Peyer's patch (tissue), 4 donors: ENCODE measurements around the gene ACOX2. TPM values are rescaled to one million over a fixed set of nuclear protein-coding genes. Genes with fewer than 3 reads are reported as not detected.
A peak's percentile ranks its signal among the peaks of the same experiment; 100 is the strongest.

ENCODE experiments used
- DNase-seq, 3 donors: peaks; one replicate each; pipeline ENCODE4 v3.0.0-alpha.2; 2017 to 2019
- H3K27ac ChIP-seq, 4 donors: fragments of 200-600 bp; sonication (generic); one replicate each; pipeline ENCODE4 v1.5.1; 2016 to 2019
- H3K27me3 ChIP-seq, 2 donors: fragments of 200-600 bp; sonication (generic); one replicate each; pipeline ENCODE4 v1.5.1; 2019
- H3K36me3 ChIP-seq, 3 donors: fragments of 200-600 bp; sonication (generic); one replicate each; pipeline ENCODE4 v1.5.1; 2016 to 2019
- H3K4me1 ChIP-seq, 4 donors: fragments of 200-600 bp; sonication (generic); one replicate each; pipeline ENCODE4 v1.5.1; 2016 to 2019
- H3K4me3 ChIP-seq, 4 donors: fragments of 200-600 bp; sonication (generic); 1 replicate in 3 of 4; 2 replicates in 1 of 4; pipeline ENCODE4 v1.5.1; 2016 to 2019; ENCODE audit warnings: mild to moderate bottlenecking in 1 of 4
- H3K9me3 ChIP-seq, 4 donors: fragments of 200-600 bp; sonication (generic); one replicate each; pipeline ENCODE4 v1.5.1; 2016 to 2019; ENCODE audit warnings: mild to moderate bottlenecking in 1 of 4
- POLR2A ChIP-seq, 2 donors: fragments of 450-650 bp; IDR thresholded peaks; one replicate each; pipeline ENCODE4 v1.5.1; 2017; ENCODE audit warnings: antibody characterized with exemption in 2 of 2, mild to moderate bottlenecking in 2 of 2, moderate library complexity in 2 of 2
- total RNA-seq, 4 donors: library from RNA; depleted of rRNA; stranded (reverse); fragments of >200 nt; gene quantifications; one replicate each; pipeline ENCODE4 v1.1.0, GENCODE V29; 2016
- TF ChIP-seq, protein P1 (sequence below), 6 experiments: fragments of 450-650 bp in 4 of 6; fragments of 200-600 bp in 2 of 6; sonication (generic) in 1 of 6; IDR thresholded peaks; one replicate each; pipeline ENCODE4 v1.5.1; 2017 to 2019; ENCODE audit warnings: antibody characterized with exemption in 6 of 6, mild to moderate bottlenecking in 3 of 6, moderate library complexity in 1 of 6

Gene ACOX2
- total RNA-seq, 4 donors from 2014 or later, result 54.5 to 162 (median 142) TPM

DNA sequence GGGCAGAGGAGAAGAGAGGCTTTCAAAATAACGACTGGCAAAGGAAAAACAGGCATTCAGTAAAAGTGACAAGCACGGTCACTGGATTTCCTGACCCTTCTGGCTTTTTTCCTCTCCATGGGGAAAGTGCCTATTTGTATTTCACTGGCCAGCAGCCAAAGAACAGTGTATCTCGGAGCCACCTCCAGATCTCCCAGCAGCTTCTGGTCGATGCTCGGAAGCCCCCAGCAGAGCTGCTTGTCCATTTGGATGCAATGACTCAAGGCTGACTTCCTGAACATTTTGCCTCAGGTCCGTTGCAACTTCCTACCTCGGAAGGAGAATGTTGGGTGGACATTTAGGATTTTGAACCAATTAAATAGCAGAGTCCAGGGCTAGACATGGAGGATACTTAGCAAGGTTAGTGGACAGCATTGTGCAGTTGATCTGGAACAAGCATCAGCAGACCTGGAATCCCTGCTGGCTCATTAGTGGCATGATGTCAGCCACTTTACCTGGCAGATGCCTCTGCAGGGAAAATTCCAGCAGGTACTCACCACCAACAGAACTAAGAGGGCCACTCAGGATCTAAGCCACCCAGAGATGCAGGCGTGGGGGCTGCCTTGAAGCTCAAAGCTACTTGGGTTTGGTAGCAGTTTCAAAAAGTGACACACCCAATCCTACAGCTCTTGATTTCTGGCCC lies 39.1 kb upstream of the ACOX2 start:
- H3K27ac ChIP-seq, result peak overlapping the region; percentile 51 to 78 (median 70)

DNA sequence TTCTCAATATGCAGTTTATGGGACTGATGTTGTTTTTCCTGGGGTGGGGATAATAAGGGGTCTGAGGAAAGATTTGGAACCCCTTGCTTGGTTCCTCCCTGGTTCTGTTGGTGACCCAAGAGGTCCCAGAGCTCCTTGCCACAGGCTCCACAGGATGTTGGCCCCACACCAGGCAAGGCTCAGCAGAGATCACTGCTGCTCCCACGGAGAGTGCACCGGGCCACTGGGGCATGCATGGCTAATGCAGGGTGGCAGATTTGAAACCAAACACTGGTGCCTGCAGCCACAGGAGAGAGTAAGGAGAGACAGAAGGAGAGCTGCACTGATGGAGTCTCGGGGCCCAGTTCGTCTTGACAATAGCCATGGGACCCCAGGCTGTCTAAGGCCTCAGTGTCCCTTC lies 37.7 kb upstream of the ACOX2 start:
- no peak for DNase-seq
- TF ChIP-seq, protein P1, sequence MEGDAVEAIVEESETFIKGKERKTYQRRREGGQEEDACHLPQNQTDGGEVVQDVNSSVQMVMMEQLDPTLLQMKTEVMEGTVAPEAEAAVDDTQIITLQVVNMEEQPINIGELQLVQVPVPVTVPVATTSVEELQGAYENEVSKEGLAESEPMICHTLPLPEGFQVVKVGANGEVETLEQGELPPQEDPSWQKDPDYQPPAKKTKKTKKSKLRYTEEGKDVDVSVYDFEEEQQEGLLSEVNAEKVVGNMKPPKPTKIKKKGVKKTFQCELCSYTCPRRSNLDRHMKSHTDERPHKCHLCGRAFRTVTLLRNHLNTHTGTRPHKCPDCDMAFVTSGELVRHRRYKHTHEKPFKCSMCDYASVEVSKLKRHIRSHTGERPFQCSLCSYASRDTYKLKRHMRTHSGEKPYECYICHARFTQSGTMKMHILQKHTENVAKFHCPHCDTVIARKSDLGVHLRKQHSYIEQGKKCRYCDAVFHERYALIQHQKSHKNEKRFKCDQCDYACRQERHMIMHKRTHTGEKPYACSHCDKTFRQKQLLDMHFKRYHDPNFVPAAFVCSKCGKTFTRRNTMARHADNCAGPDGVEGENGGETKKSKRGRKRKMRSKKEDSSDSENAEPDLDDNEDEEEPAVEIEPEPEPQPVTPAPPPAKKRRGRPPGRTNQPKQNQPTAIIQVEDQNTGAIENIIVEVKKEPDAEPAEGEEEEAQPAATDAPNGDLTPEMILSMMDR (IDR thresholded peaks at IDR 0.05), result no peak
- TF ChIP-seq POLR2A (IDR thresholded peaks at IDR 0.05), result no peak
- Histone ChIP-seq H3K4me1 (peaks cover 0 to 6% (median 0%) of the 10 kb centered on the region in 4 donors), H3K36me3 (no peaks in the 10 kb centered on the region), H3K4me3 (no peak overlapping the region), H3K27ac (peak overlapping the region in 1 of 4 donors; percentile 51), H3K9me3 (no peaks in the 10 kb centered on the region), H3K27me3 (no peaks in the 10 kb centered on the region)

More for the DNA sequence above, 39.1 kb upstream of the ACOX2 start:
- peaks cover 0 to 6% (median 0%) of the 10 kb centered on the region in 4 donors for H3K4me1 ChIP-seq
- TF ChIP-seq, protein P1 (IDR thresholded peaks at IDR 0.05), result no peak
- no peak for TF ChIP-seq POLR2A (IDR thresholded peaks at IDR 0.05)
- H3K27me3 ChIP-seq, result no peaks in the 10 kb centered on the region
- peak overlapping the region; percentile 14 to 43 (median 22) for H3K4me3 ChIP-seq
- H3K36me3 ChIP-seq, result no peaks in the 10 kb centered on the region
- H3K9me3 ChIP-seq, result no peaks in the 10 kb centered on the region
- DNase-seq, result no peak

DNA sequence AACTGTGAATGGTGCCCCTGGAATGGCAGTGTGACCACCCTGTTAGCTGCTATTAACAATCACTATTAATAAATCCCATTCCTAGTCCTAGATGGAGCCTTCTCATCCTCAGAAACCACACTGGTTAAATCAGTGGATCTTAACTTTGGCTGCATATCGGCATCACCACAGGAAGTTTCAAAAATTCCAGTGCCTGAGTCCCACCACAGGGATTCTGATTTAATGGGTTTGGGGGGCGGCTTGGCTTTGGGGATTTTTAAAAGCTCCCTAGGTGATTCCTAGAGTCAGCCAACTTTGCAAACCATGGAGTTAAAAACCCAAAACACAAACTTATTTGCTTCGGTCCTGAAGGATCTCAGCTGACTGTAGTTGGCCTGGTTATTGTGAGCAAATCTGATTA lies 37.1 kb upstream of the ACOX2 start:
- TF ChIP-seq, protein P1 (IDR thresholded peaks at IDR 0.05), result no peak
- no peak for TF ChIP-seq POLR2A (IDR thresholded peaks at IDR 0.05)
- Histone ChIP-seq H3K27ac (peak overlapping the region in 1 of 4 donors; percentile 17), H3K27me3 (no peaks in the 10 kb centered on the region), H3K9me3 (no peaks in the 10 kb centered on the region), H3K4me1 (peaks cover 0 to 10% (median 0%) of the 10 kb centered on the region in 4 donors), H3K4me3 (no peak overlapping the region), H3K36me3 (no peaks in the 10 kb centered on the region)
- no peak for DNase-seq

DNA sequence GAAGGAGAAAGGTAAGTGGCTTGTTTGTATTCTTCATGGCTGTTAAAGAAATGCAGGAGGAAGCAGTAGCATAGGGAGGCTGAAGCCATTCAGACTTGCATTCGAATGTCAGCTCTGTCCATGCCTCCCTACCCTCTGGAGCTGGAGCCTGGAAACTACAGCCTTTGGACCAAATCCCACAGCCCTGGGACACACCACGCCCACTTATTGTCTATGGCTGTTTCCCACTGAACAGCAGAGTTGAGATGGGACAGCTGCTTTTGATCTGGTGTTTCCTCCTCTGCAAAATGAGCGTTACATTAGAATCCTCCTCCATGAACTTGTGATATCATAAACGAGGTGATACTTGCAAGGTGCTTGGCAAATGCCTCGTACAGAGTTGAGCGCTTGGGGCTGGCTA lies 36.6 kb upstream of the ACOX2 start:
- Histone ChIP-seq H3K4me1 (peaks cover 0 to 14% (median 0%) of the 10 kb centered on the region in 4 donors), H3K27ac (no peak overlapping the region)
- DNase-seq, result no peak

DNA sequence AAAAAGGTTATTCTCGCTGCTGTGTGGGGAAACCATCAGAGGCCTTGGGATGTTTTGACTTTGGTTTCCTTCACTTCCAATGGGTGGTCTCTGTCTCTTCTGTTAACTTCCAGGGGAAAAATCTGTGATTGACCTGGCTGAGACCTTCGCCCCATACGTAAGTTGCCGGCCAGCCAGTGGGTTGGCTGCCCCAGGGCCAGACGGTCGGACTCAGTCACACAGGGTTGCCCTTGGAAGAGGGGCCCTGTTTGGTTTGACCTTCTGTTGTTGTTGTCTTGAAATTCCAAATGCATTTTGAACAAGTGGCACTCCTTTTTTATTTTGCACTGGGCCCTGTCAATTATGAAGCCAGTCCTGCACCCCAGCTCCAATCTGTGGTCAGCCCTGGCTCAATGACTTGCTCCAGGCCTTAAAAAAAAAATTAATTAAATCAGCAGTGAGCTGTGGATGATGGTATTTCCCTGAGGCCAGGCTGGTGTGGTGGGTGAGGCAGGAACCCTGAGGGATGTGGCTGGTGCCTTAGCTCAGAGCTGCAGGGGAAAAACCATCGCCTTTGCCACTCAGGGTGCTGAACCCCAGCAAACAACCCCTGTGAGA lies 35.7 kb upstream of the ACOX2 start:
- Histone ChIP-seq H3K9me3 (no peaks in the 10 kb centered on the region), H3K36me3 (no peaks in the 10 kb centered on the region), H3K4me1 (peaks cover 0 to 14% (median 0%) of the 10 kb centered on the region in 4 donors), H3K4me3 (no peak overlapping the region), H3K27me3 (no peaks in the 10 kb centered on the region), H3K27ac (no peak overlapping the region)
- TF ChIP-seq POLR2A (IDR thresholded peaks at IDR 0.05), result no peak
- TF ChIP-seq, protein P1 (IDR thresholded peaks at IDR 0.05), result no peak
- DNase-seq, result no peak

More for the DNA sequence above, 36.6 kb upstream of the ACOX2 start:
- no peaks in the 10 kb centered on the region for H3K27me3 ChIP-seq
- no peaks in the 10 kb centered on the region for H3K36me3 ChIP-seq
- no peaks in the 10 kb centered on the region for H3K9me3 ChIP-seq
- TF ChIP-seq, protein P1 (IDR thresholded peaks at IDR 0.05), result no peak
- TF ChIP-seq POLR2A (IDR thresholded peaks at IDR 0.05), result no peak
- no peak overlapping the region for H3K4me3 ChIP-seq
